Cardiac muscle cell (in vitro differentiated cells and primary cell): Measurements from ENCODE around the gene HMCN1. TPM values are rescaled to one million over a fixed set of nuclear protein-coding genes. Genes with fewer than 3 reads are reported as not detected.

Experiments
- DNase-seq, 2 donors: peaks; one replicate each; pipeline versions ENCODE4 v3.0.0 to v3.0.0-alpha.2; 2010 to 2017; ENCODE audit warnings: low read depth in 1 of 2, low spot score in 1 of 2
- H3K27ac ChIP-seq: fragments of 200-600 bp; sonication (generic); 2 replicates; pipeline ENCODE4 v1.5.1; 2016
- H3K27me3 ChIP-seq: fragments of 200-600 bp; sonication (generic); 2 replicates; pipeline ENCODE4 v1.6.0; 2016; ENCODE audit warnings: control low read depth
- H3K36me3 ChIP-seq: fragments of 200-600 bp; sonication (generic); 2 replicates; pipeline ENCODE4 v1.5.1; 2016; ENCODE audit warnings: control low read depth
- H3K4me1 ChIP-seq: fragments of 200-600 bp; sonication (generic); 2 replicates; pipeline ENCODE4 v1.8.1; 2017; ENCODE audit warnings: low read depth, mild to moderate bottlenecking, mixed run types
- H3K4me3 ChIP-seq: fragments of 200-600 bp; sonication (generic); 2 replicates; pipeline ENCODE4 v1.5.1; 2016; ENCODE audit warnings: mild to moderate bottlenecking
- H3K9me3 ChIP-seq: fragments of 200-600 bp; sonication (generic); 2 replicates; pipeline ENCODE4 v1.5.1; 2017; ENCODE audit warnings: low read depth, mild to moderate bottlenecking, control low read depth
- CTCF ChIP-seq: IDR thresholded peaks from 2 replicates; pipeline ENCODE4 v1.5.1; 2012; ENCODE audit warnings: low read depth, mild to moderate bottlenecking, low read length
- polyA plus RNA-seq: library from polyadenylated mRNA; unstranded; fragments of >200 nt; fragmentation: Nextera tagmentation; extraction: Ambion mirVana; gene quantifications from 2 replicates; pipeline ENCODE4 v1.2.1, GENCODE V29; 2016
- total RNA-seq: library from RNA; depleted of rRNA; stranded (reverse); fragments of >200 nt; gene quantifications from 2 replicates; pipeline ENCODE4 v1.2.3, GENCODE V29; 2016

HMCN1 gene
- total and polyA plus RNA-seq, 2 experiments from 2014 or later: 4.9 to 28.5 TPM

- H3K4me1 ChIP-seq: no peaks in the 10 kb centered on the region
Observed at GRCh38 chr1:185907246-185907645, 173.1 kb downstream of the HMCN1 start.

GRCh38 chr1:185911978-185912377 is 177.8 kb downstream of the HMCN1 start:
- Histone ChIP-seq H3K36me3 (no peaks in the 10 kb centered on the region), H3K4me3 (no peak overlapping the region), H3K27me3 (no peaks in the 10 kb centered on the region), H3K9me3 (no peaks in the 10 kb centered on the region), H3K4me1 (no peaks in the 10 kb centered on the region), H3K27ac (no peak overlapping the region)
- TF ChIP-seq CTCF: no peak
- DNase-seq: no peak

More at GRCh38 chr1:185907246-185907645, 173.1 kb downstream of the HMCN1 start:
- DNase-seq: no peak
- no peak overlapping the region for H3K4me3 ChIP-seq
- H3K9me3 ChIP-seq: no peaks in the 10 kb centered on the region
- TF ChIP-seq CTCF: no peak
- H3K27me3 ChIP-seq: no peaks in the 10 kb centered on the region
- no peak overlapping the region for H3K27ac ChIP-seq
- no peaks in the 10 kb centered on the region for H3K36me3 ChIP-seq

GRCh38 chr1:185912504-185912903 is 178.3 kb downstream of the HMCN1 start:
- H3K9me3 ChIP-seq: no peaks in the 10 kb centered on the region
- H3K27ac ChIP-seq: no peak overlapping the region
- no peak for DNase-seq
- no peak for TF ChIP-seq CTCF
- H3K27me3 ChIP-seq: no peaks in the 10 kb centered on the region
- H3K4me3 ChIP-seq: no peak overlapping the region
- H3K36me3 ChIP-seq: no peaks in the 10 kb centered on the region
- no peaks in the 10 kb centered on the region for H3K4me1 ChIP-seq

GRCh38 chr1:185914089-185914488 is 179.9 kb downstream of the HMCN1 start:
- Histone ChIP-seq H3K27me3 (no peaks in the 10 kb centered on the region), H3K9me3 (no peaks in the 10 kb centered on the region), H3K4me3 (no peak overlapping the region), H3K36me3 (no peaks in the 10 kb centered on the region), H3K27ac (no peak overlapping the region), H3K4me1 (no peaks in the 10 kb centered on the region)
- TF ChIP-seq CTCF: no peak
- DNase-seq: no peak

GRCh38 chr1:185916861-185917260 is 182.7 kb downstream of the HMCN1 start:
- Histone ChIP-seq H3K4me1 (no peaks in the 10 kb centered on the region), H3K4me3 (no peak overlapping the region), H3K27ac (no peak overlapping the region), H3K9me3 (no peaks in the 10 kb centered on the region), H3K27me3 (no peaks in the 10 kb centered on the region), H3K36me3 (no peaks in the 10 kb centered on the region)
- TF ChIP-seq CTCF: no peak
- peak in 1 of 2 donors; percentile 25 for DNase-seq

- Histone ChIP-seq H3K36me3 (no peaks in the 10 kb centered on the region), H3K4me1 (no peaks in the 10 kb centered on the region), H3K9me3 (no peaks in the 10 kb centered on the region), H3K27ac (no peak overlapping the region), H3K27me3 (no peaks in the 10 kb centered on the region), H3K4me3 (no peak overlapping the region)
- no peak for TF ChIP-seq CTCF
- DNase-seq: peak; percentile 74 to 77
Observed at GRCh38 chr1:185917646-185918045, 183.5 kb downstream of the HMCN1 start.
